RWPE1 (cell line): Measurements from ENCODE around the gene DNAH14.
"Not testable (repeated sequence)": the region's sequence is repeated elsewhere in the genome, so short reads cannot be mapped to it uniquely, and the experiment has no call there.

ENCODE experiments used
- CTCF ChIA-PET: fragments of 350-600 bp; sonication (Branson Sonifier 250); formaldehyde crosslinking; extraction: SDS; loops from one replicate; lab custom pipeline; 2021; lab: Yijun Ruan, JAX
- POLR2A ChIA-PET: fragments of 400-600 bp; formaldehyde crosslinking; extraction: SDS; loops from one replicate; lab custom pipeline; 2020; ENCODE audit warnings: antibody characterized with exemption; ENCODE audit not compliant: low non-redundant PET; lab: Yijun Ruan, JAX
- DNase-seq: peaks from one replicate; pipeline ENCODE4 v3.0.0; 2012; ENCODE audit warnings: low spot score
- H3K27ac ChIP-seq: fragments of 450-650 bp; 2 replicates; pipeline ENCODE4 v1.5.1; 2017
- CTCF ChIP-seq: fragments of 450-650 bp; conservative IDR thresholded peaks from 2 replicates; pipeline ENCODE4 v1.5.1; 2017; ENCODE audit warnings: low read depth, mild to moderate bottlenecking

The DNAH14 gene

GRCh38 chr1:224957696-224958095 lies 28.2 kb downstream of the DNAH14 start:
- ChIA-PET POLR2A (no interaction called here), CTCF (interaction anchor here (0.9 kb wide), 1 partner anchor 36 kb away, joined by 4 read pairs; no protein-coding TSS in a partner anchor)
- no peak for TF ChIP-seq CTCF
- no peak overlapping the region for H3K27ac ChIP-seq
- no peak for DNase-seq

GRCh38 chr1:224958490-224958889 lies 29.0 kb downstream of the DNAH14 start:
- POLR2A ChIA-PET = no interaction called here
- CTCF ChIA-PET = no interaction called here
- DNase-seq = no peak
- no peak for TF ChIP-seq CTCF
- no peak overlapping the region for H3K27ac ChIP-seq

GRCh38 chr1:224959115-224959514 lies 29.6 kb downstream of the DNAH14 start:
- no peak for DNase-seq
- no peak for TF ChIP-seq CTCF
- ChIA-PET CTCF (no interaction called here), POLR2A (no interaction called here)
- H3K27ac ChIP-seq = no peak overlapping the region

GRCh38 chr1:224959656-224960055 lies 30.2 kb downstream of the DNAH14 start:
- CTCF ChIA-PET = no interaction called here
- TF ChIP-seq CTCF = no peak
- no peak for DNase-seq
- POLR2A ChIA-PET = no interaction called here
- no peak overlapping the region for H3K27ac ChIP-seq

GRCh38 chr1:224980181-224980580 lies 50.7 kb downstream of the DNAH14 start:
- DNase-seq = no peak
- H3K27ac ChIP-seq = no peak overlapping the region
- TF ChIP-seq CTCF = no peak
- ChIA-PET POLR2A (no interaction called here), CTCF (interaction anchor here (0.6 kb wide), 1 partner anchor 335 kb away, joined by 3 read pairs; no protein-coding TSS in a partner anchor)

DNA sequence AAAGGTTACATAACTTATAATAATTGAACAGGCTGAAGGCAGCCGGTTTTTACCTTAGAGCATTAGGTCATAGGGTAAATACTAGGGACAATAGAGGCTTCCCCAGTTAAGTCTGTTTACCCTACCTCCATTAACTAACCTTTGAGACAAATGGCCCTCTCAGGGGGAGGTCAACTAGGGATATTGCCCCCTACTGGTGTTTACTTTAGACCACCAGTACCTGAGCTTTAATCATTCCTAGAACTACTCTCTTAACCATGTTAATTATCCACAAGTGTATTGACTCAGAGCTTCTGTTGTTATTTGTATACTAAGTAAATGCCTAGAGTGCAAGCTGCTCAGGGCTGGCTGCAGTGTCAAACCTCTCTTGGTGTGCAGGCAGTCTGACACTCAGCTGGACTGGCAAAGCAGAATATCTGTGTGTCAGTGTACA lies 52.5 kb downstream of the DNAH14 start:
- CTCF ChIA-PET, DNase-seq, H3K27ac ChIP-seq, POLR2A ChIA-PET: not testable (repeated sequence)

DNA sequence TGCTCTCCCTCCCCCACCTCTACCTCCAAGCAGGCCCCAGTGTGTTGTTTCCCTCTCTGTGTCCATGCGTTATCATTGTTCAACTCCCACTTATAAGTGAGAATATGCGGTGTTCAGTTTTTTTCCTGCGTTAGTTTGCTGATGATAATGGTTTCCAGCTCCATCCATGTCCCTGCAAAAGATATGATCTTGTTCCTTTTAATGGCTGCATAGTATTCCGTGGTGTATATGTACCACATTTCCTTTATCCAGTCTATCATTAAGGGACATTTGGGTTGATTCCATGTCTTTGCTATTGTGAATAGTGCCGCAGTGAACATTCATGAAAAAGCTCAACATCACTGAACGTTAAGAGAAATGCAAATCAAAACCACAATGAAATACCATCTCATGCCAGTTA lies 58.6 kb downstream of the DNAH14 start:
- ChIA-PET CTCF (no interaction called here), POLR2A (no interaction called here)
- DNase-seq = no peak
- H3K27ac ChIP-seq = no peak overlapping the region
- no peak for TF ChIP-seq CTCF
